Right lobe of liver (tissue), 4 donors: ENCODE results near the gene ACSL1.

ENCODE experiments used
- CTCF ChIP-seq, 4 donors: fragments of 200-600 bp in 3 of 4; fragments of 450-650 bp in 1 of 4; IDR thresholded peaks; one replicate each; pipeline versions ENCODE4 v1.5.1 to v1.8.0; 2016 to 2022; ENCODE audit warnings: antibody characterized with exemption in 4 of 4, mild to moderate bottlenecking in 2 of 4
- POLR2A ChIP-seq: fragments of 450-650 bp; IDR thresholded peaks from one replicate; pipeline ENCODE4 v1.6.1; 2017; ENCODE audit warnings: antibody characterized with exemption, mild to moderate bottlenecking
- donor health status: DM: no; HTN: no; CAD: no.
- donor health status: DM: no; HTN: no; CAD: no.
- donor health status: DM: no; HTN: yes; CAD: no.

- TF ChIP-seq CTCF (IDR thresholded peaks at IDR 0.05): no peak
- no peak for TF ChIP-seq POLR2A
These were observed 34.9 kb downstream of the ACSL1 start for GRCh38 chr4:184790826-184791225.
